ENCODE data around the gene SNRPA1. TPM values are rescaled to one million over a fixed set of nuclear protein-coding genes. Genes with fewer than 3 reads are reported as not detected.

The SNRPA1 gene
- total and polyA plus RNA-seq, 9 of the 15 experiments (the other 6 are each of a cell fraction or from before 2014, with no cell fraction given), result 62.7 to 245 (median 189) TPM

GRCh38 chr15:101262551-101262950 is 32.5 kb downstream of the SNRPA1 start:
- FAIRE-seq, result no peak
- TF ChIP-seq ETV1 (tag; conservative IDR thresholded peaks at IDR 0.05; ENCODE audit: low read depth) (no peak), ZNF431 (CRISPR knock-in tag; IDR thresholded peaks at IDR 0.05) (no peak), KAT8 (IDR thresholded peaks at IDR 0.05; ENCODE audit: low read depth) (no peak), PBX2 (CRISPR knock-in tag; IDR thresholded peaks at IDR 0.05; ENCODE audit: low read depth) (no peak), PBX2 (tag; conservative IDR thresholded peaks at IDR 0.05; ENCODE audit: low read depth) (no peak), NR4A1 (CRISPR knock-in tag; IDR thresholded peaks at IDR 0.05) (no peak), NR4A1 (tag; IDR thresholded peaks at IDR 0.05) (no peak), ZNF12 (CRISPR knock-in tag; IDR thresholded peaks at IDR 0.05) (no peak), FOXA1 (IDR thresholded peaks at IDR 0.05; ENCODE audit: borderline replicate concordance) (no peak), CHD1 (IDR thresholded peaks at IDR 0.05; ENCODE audit: low read length) (no peak), PTBP1 (IDR thresholded peaks at IDR 0.05; ENCODE audit: low read depth, low read length) (no peak), HDAC3 (IDR thresholded peaks at IDR 0.05; ENCODE audit: borderline replicate concordance, partially characterized antibody) (no peak), NEUROD1 (IDR thresholded peaks at IDR 0.05; ENCODE audit: borderline replicate concordance, low read depth, low read length, partially characterized antibody) (no peak), U2AF1 (optimal IDR thresholded peaks at IDR 0.05; ENCODE audit: low read depth, low read length) (no peak), ERF (CRISPR knock-in tag; IDR thresholded peaks at IDR 0.05) (no peak), ZNF274 (IDR thresholded peaks at IDR 0.05; ENCODE audit: borderline replicate concordance, low read depth, low read length) (no peak), KLF6 (CRISPR knock-in tag; IDR thresholded peaks at IDR 0.05; ENCODE audit: borderline replicate concordance) (no peak), SIRT6 (IDR thresholded peaks at IDR 0.05; ENCODE audit: low read depth, low read length) (no peak), FOXP1 (CRISPR knock-in tag; IDR thresholded peaks at IDR 0.05) (no peak), FOXP4 (CRISPR knock-in tag; IDR thresholded peaks at IDR 0.05; ENCODE audit: borderline replicate concordance) (no peak)

More at GRCh38 chr15:101262551-101262950, 32.5 kb downstream of the SNRPA1 start:
- CTCF ChIA-PET (ENCODE audit: low intra/inter-chr PET ratio), result no interaction called here
- H3K4me2 ChIP-seq (ENCODE audit: insufficient read depth, low read length), result no peak overlapping the region
- H3K9ac ChIP-seq (ENCODE audit: insufficient read depth in 1 of 2, low read depth in 2 of 2, low read length in 2 of 2), result no peak overlapping the region
- no peaks in the 10 kb centered on the region for H3K9me3 ChIP-seq (replicated peaks; ENCODE audit: control insufficient read depth, insufficient read depth, low read depth, low read length)
- POLR2A ChIA-PET, result interaction anchor here (0.6 kb wide), 1 partner anchor 204 kb away, joined by 4 read pairs; no protein-coding TSS in a partner anchor
- H2AFZ ChIP-seq (ENCODE audit: low read depth, low read length), result no peak overlapping the region
- 1% methylated on average over 4 of the region's 4 CpGs for WGBS (ENCODE audit: insufficient coverage, low coverage, missing lambda C conversion rate)
- peaks cover 8% of the 10 kb centered on the region; the same call in 1 of the 2 replicates for H4K20me1 ChIP-seq (replicated peaks; ENCODE audit: control insufficient read depth, insufficient read depth, low read length)
- ATAC-seq, result no peak
- H3K79me2 ChIP-seq (ENCODE audit: control insufficient read depth, insufficient read depth, low read length), result no peaks in the 10 kb centered on the region
- no peak for DNase-seq (ENCODE audit: extremely low read depth in 1 of 4, low spot score in 3 of 4)
- H3K4me3 ChIP-seq, result no peak overlapping the region
- no peaks in the 10 kb centered on the region for H3K36me3 ChIP-seq (ENCODE audit: control insufficient read depth, insufficient read depth, low read length)
- H3K4me1 ChIP-seq (replicated peaks in 1 of 2; ENCODE audit: control insufficient read depth in 2 of 2, insufficient read depth in 2 of 2, low read length in 2 of 2), result peaks cover 5 to 8% of the 10 kb centered on the region in 2 experiments
- intact Hi-C loops (cut with micrococcal nuclease) (no loop called here), in situ Hi-C loops (cut with MboI) (loop anchor here (25.0 kb wide), 2 partner anchors 350 to 625 kb away; partner anchors contain the start of gene LRRK1)
- H3K27ac ChIP-seq (ENCODE audit: extremely low read depth, low read depth, low read length), result no peak overlapping the region
- H3K9me1 ChIP-seq (ENCODE audit: control insufficient read depth, insufficient read depth, low read length), result no peaks in the 10 kb centered on the region
- BruUV-seq (replicated peaks), result no TSS peak
- peaks cover 3 to 27% of the 10 kb centered on the region in 2 experiments; a peak in 3 of 5 replicates for H3K27me3 ChIP-seq (ENCODE audit: control insufficient read depth in 2 of 2, insufficient read depth in 2 of 2, low read length in 2 of 2)

All from K562 (cell line).